ENCODE results near the gene DUOX1.

DNA sequence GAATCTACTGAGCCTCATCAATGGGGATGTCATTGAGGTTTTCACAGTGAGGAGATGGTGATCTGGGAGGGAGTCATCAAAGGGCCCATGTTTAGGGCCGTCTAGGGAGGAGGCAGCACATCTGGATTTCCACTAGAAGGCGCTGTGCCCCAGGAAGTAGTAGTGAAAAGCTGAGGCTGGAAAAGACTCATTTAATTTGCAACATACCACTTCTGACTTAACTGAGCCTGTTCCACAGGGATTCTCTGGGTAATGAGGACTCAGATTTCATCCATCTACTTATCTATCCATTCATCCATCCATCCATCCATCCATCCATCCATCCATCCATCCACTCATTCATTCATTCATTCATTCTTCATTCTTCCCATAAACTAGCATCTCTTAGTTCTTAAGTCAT is 75.4 kb downstream of the DUOX1 start:
- TF ChIP-seq CTCF (IDR thresholded peaks at IDR 0.05; ENCODE audit: insufficient read depth, low read length, poor library complexity, severe bottlenecking) = peak; percentile 81
- TF ChIP-seq EZH2phosphoT487 (conservative IDR thresholded peaks at IDR 0.05; ENCODE audit: low read length) = no peak

All from SU-DHL-6 (cell line).